KMS-11 (cell line): ENCODE data around the gene COA1.
A peak's percentile ranks its signal among the peaks of the same experiment; 100 is the strongest.

Experiments
- H2AFZ ChIP-seq: fragments of 200-600 bp; sonication (generic); 2 replicates; pipeline ENCODE4 v1.6.1; 2016; ENCODE audit warnings: antibody characterized with exemption, mixed run types, low read depth
- H3K27ac ChIP-seq: fragments of 200-600 bp; sonication (generic); 2 replicates; pipeline ENCODE4 v1.6.1; 2016; ENCODE audit warnings: mild to moderate bottlenecking, mixed run types
- H3K27me3 ChIP-seq: fragments of 200-600 bp; sonication (generic); 2 replicates; pipeline ENCODE4 v1.6.1; 2017; ENCODE audit warnings: mild to moderate bottlenecking, low read depth, mixed run types, moderate library complexity; ENCODE audit not compliant: insufficient read depth
- H3K36me3 ChIP-seq: fragments of 200-600 bp; sonication (generic); 2 replicates; pipeline ENCODE4 v1.6.1; 2017; ENCODE audit warnings: mild to moderate bottlenecking, mixed run types; ENCODE audit not compliant: insufficient read depth
- H3K4me1 ChIP-seq: fragments of 200-600 bp; sonication (generic); 2 replicates; pipeline ENCODE4 v1.6.1; 2016; ENCODE audit warnings: mild to moderate bottlenecking, low read depth, mixed run types; ENCODE audit not compliant: poor library complexity, severe bottlenecking
- H3K4me2 ChIP-seq: fragments of 200-600 bp; sonication (generic); 2 replicates; pipeline ENCODE4 v1.7.0; 2016; ENCODE audit warnings: mild to moderate bottlenecking, mixed run types
- H3K4me3 ChIP-seq: fragments of 200-600 bp; sonication (generic); IDR thresholded peaks from 2 replicates; pipeline ENCODE4 v1.6.1; 2017; ENCODE audit warnings: low read depth, low read length, mixed read lengths; ENCODE audit not compliant: insufficient read depth
- H3K79me2 ChIP-seq: fragments of 200-600 bp; sonication (generic); 2 replicates; pipeline ENCODE4 v1.6.1; 2016; ENCODE audit warnings: low read depth, mixed run types; ENCODE audit not compliant: insufficient read depth
- H3K9ac ChIP-seq: fragments of 200-600 bp; sonication (generic); 2 replicates; pipeline ENCODE4 v1.6.1; 2016; ENCODE audit warnings: mild to moderate bottlenecking, mixed run types
- H4K20me1 ChIP-seq: fragments of 200-600 bp; sonication (generic); 2 replicates; pipeline ENCODE4 v1.6.1; 2016; ENCODE audit warnings: mild to moderate bottlenecking, mixed run types; ENCODE audit not compliant: insufficient read depth
- TF ChIP-seq, protein P1 (sequence below): fragments of 200-600 bp; sonication (generic); conservative IDR thresholded peaks from 2 replicates; pipeline ENCODE4 v1.6.1; 2017; ENCODE audit warnings: low read depth, mild to moderate bottlenecking, antibody characterized with exemption, low read length, moderate library complexity, mixed read lengths

Gene COA1

GRCh38 chr7:43612128-43612527 lies 117.2 kb downstream of the COA1 start:
- TF ChIP-seq, protein P1, sequence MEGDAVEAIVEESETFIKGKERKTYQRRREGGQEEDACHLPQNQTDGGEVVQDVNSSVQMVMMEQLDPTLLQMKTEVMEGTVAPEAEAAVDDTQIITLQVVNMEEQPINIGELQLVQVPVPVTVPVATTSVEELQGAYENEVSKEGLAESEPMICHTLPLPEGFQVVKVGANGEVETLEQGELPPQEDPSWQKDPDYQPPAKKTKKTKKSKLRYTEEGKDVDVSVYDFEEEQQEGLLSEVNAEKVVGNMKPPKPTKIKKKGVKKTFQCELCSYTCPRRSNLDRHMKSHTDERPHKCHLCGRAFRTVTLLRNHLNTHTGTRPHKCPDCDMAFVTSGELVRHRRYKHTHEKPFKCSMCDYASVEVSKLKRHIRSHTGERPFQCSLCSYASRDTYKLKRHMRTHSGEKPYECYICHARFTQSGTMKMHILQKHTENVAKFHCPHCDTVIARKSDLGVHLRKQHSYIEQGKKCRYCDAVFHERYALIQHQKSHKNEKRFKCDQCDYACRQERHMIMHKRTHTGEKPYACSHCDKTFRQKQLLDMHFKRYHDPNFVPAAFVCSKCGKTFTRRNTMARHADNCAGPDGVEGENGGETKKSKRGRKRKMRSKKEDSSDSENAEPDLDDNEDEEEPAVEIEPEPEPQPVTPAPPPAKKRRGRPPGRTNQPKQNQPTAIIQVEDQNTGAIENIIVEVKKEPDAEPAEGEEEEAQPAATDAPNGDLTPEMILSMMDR, result no peak
- Histone ChIP-seq H4K20me1 (peaks cover 34% of the 10 kb centered on the region), H3K4me3 (no peak overlapping the region), H3K36me3 (peaks cover 10% of the 10 kb centered on the region; the same call in 1 of the 2 replicates), H3K4me1 (peaks cover 56% of the 10 kb centered on the region), H3K27ac (no peak overlapping the region), H2AFZ (no peak overlapping the region), H3K79me2 (peaks cover 91% of the 10 kb centered on the region), H3K27me3 (no peaks in the 10 kb centered on the region), H3K4me2 (peak overlapping the region; percentile 23; the same call in 1 of the 2 replicates), H3K9ac (no peak overlapping the region)

DNA sequence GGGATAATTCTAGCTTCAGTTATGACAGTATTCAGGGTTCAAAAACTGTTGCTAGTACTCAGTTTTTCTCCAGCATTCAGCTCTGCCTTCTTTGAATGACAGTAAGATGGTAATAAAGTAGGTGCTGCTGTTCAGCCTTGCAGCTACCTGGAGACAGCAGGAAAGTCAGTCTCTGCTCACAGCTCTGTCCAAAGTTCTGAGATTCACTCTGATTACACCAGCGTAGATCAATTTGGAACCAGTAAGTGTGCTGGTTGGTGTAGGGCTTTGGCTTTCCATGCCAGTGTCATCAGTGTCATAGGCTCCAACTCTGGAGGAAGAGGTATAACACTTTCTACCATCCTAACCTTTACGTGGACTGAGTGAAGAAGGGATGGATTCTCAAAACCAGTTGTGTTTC lies 120.2 kb downstream of the COA1 start:
- no peak overlapping the region for H2AFZ ChIP-seq
- H3K36me3 ChIP-seq, result peaks cover 12% of the 10 kb centered on the region; the same call in 1 of the 2 replicates
- no peaks in the 10 kb centered on the region for H3K27me3 ChIP-seq
- H3K4me2 ChIP-seq, result peak overlapping the region; percentile 61
- no peak overlapping the region for H3K9ac ChIP-seq
- TF ChIP-seq, protein P1, result no peak
- H3K4me3 ChIP-seq, result no peak overlapping the region
- H4K20me1 ChIP-seq, result peaks cover 45% of the 10 kb centered on the region
- peaks cover 93% of the 10 kb centered on the region for H3K79me2 ChIP-seq
- peaks cover 83% of the 10 kb centered on the region for H3K4me1 ChIP-seq
- H3K27ac ChIP-seq, result peak overlapping the region; percentile 45; the same call in 1 of the 2 replicates

GRCh38 chr7:43604251-43604650 lies 125.1 kb downstream of the COA1 start:
- peaks cover 6% of the 10 kb centered on the region; the same call in 1 of the 2 replicates for H3K36me3 ChIP-seq
- H2AFZ ChIP-seq, result no peak overlapping the region
- H3K4me3 ChIP-seq, result no peak overlapping the region
- peaks cover 97% of the 10 kb centered on the region for H3K79me2 ChIP-seq
- H3K4me2 ChIP-seq, result no peak overlapping the region
- H3K27ac ChIP-seq, result no peak overlapping the region
- H3K27me3 ChIP-seq, result no peaks in the 10 kb centered on the region
- TF ChIP-seq, protein P1, result no peak
- no peak overlapping the region for H3K9ac ChIP-seq
- H3K4me1 ChIP-seq, result peaks cover 81% of the 10 kb centered on the region
- peaks cover 25% of the 10 kb centered on the region for H4K20me1 ChIP-seq

DNA sequence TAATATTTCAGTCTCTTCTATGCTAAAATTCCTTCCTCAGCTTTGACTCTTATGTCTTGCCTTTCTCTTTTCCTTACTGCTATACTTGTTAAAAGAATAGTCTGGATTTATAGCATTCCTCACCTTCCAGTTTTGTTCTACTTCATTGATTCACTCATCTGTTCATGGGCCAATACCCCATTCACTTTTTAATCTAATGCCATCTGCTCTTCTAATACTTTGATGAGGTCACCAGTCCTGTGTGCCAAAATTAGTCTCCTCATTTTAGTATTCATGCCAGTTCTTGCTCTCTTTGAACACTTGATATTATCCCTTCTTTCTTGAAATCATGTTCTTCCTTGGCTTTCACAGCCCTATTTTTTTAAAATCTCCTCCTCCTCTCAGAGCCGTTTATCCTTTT lies 127.1 kb downstream of the COA1 start:
- H3K4me1 ChIP-seq, result peaks cover 81% of the 10 kb centered on the region
- no peak overlapping the region for H3K4me3 ChIP-seq
- TF ChIP-seq, protein P1, result no peak
- no peaks in the 10 kb centered on the region for H3K27me3 ChIP-seq
- no peak overlapping the region for H2AFZ ChIP-seq
- 0 out of 2 replicates have a peak overlapping the region, but pooled peaks have one; percentile 1 for H3K4me2 ChIP-seq
- peaks cover 97% of the 10 kb centered on the region for H3K79me2 ChIP-seq
- H3K9ac ChIP-seq, result no peak overlapping the region
- H3K27ac ChIP-seq, result no peak overlapping the region
- peaks cover 8% of the 10 kb centered on the region; the same call in 1 of the 2 replicates for H3K36me3 ChIP-seq
- peaks cover 18% of the 10 kb centered on the region; the same call in 1 of the 2 replicates for H4K20me1 ChIP-seq
